ENCODE results near the gene RPS15.

- TF ChIP-seq BHLHE40 (IDR thresholded peaks at IDR 0.05; ENCODE audit: borderline replicate concordance) (no peak), HDGF (IDR thresholded peaks at IDR 0.05; ENCODE audit: borderline replicate concordance) (no peak), NFRKB (IDR thresholded peaks at IDR 0.05) (no peak), ELF4 (IDR thresholded peaks at IDR 0.05) (no peak), ARNT (IDR thresholded peaks at IDR 0.05) (no peak), FOXK2 (IDR thresholded peaks at IDR 0.05) (no peak), SP1 (IDR thresholded peaks at IDR 0.05) (no peak), TARDBP (IDR thresholded peaks at IDR 0.05) (no peak), SUZ12 (IDR thresholded peaks at IDR 0.05) (no peak), ZNF384 (IDR thresholded peaks at IDR 0.05) (no peak), FOXA1 (IDR thresholded peaks at IDR 0.05) (no peak)
Observed at GRCh38 chr19:1465191-1466016, 27.2 kb downstream of the RPS15 start.

Data from HEK293T (cell line).